ENCODE results near the gene BCL2.

Gene BCL2

GRCh38 chr18:63100630-63101055, 218.9 kb downstream of the BCL2 start:
- no peak overlapping the region for H3K27ac ChIP-seq
- H3K9me3 ChIP-seq (ENCODE audit: low read depth, low read length): no peaks in the 10 kb centered on the region
- H3K36me3 ChIP-seq (ENCODE audit: insufficient read depth, low read length): no peaks in the 10 kb centered on the region
- H3K9ac ChIP-seq (ENCODE audit: insufficient read length): no peak overlapping the region
- H3K4me3 ChIP-seq: no peak overlapping the region
- TF ChIP-seq POLR2AphosphoS5 (IDR thresholded peaks at IDR 0.05; ENCODE audit: borderline replicate concordance, low read depth, low read length) (no peak), FOXP2 (optimal IDR thresholded peaks at IDR 0.05; ENCODE audit: control extremely low read depth, extremely low read length, insufficient read depth) (no peak), EZH2 (IDR thresholded peaks at IDR 0.05) (no peak)
- DNase-seq (ENCODE audit: low read depth, low spot score): no peak

GRCh38 chr18:63099848-63100629, 219.5 kb downstream of the BCL2 start:
- H3K36me3 ChIP-seq (ENCODE audit: insufficient read depth, low read length): no peaks in the 10 kb centered on the region

GRCh38 chr18:63099091-63099840, 220.3 kb downstream of the BCL2 start:
- Histone ChIP-seq H3K36me3 (ENCODE audit: insufficient read depth, low read length) (no peaks in the 10 kb centered on the region), H3K4me3 (no peak overlapping the region), H3K9ac (ENCODE audit: insufficient read length) (no peak overlapping the region), H3K9me3 (ENCODE audit: low read depth, low read length) (no peaks in the 10 kb centered on the region), H3K27ac (no peak overlapping the region)
- DNase-seq (ENCODE audit: low read depth, low spot score): no peak
- TF ChIP-seq POLR2AphosphoS5 (IDR thresholded peaks at IDR 0.05; ENCODE audit: borderline replicate concordance, low read depth, low read length) (no peak), FOXP2 (optimal IDR thresholded peaks at IDR 0.05; ENCODE audit: control extremely low read depth, extremely low read length, insufficient read depth) (no peak), EZH2 (IDR thresholded peaks at IDR 0.05) (no peak)

More at GRCh38 chr18:63099848-63100629, 219.5 kb downstream of the BCL2 start:
- Histone ChIP-seq H3K27ac (no peak overlapping the region), H3K9me3 (ENCODE audit: low read depth, low read length) (no peaks in the 10 kb centered on the region), H3K9ac (ENCODE audit: insufficient read length) (no peak overlapping the region), H3K4me3 (no peak overlapping the region)
- no peak for DNase-seq (ENCODE audit: low read depth, low spot score)
- no peak for TF ChIP-seq POLR2AphosphoS5 (IDR thresholded peaks at IDR 0.05; ENCODE audit: borderline replicate concordance, low read depth, low read length)

- no peak for DNase-seq (ENCODE audit: low read depth, low spot score)
Observed at GRCh38 chr18:63098018-63098981, 221.3 kb downstream of the BCL2 start.

GRCh38 chr18:63097178-63097577, 222.4 kb downstream of the BCL2 start:
- no peak overlapping the region for H3K9ac ChIP-seq (ENCODE audit: insufficient read length)
- no peak for DNase-seq (ENCODE audit: low read depth, low spot score)
- H3K36me3 ChIP-seq (ENCODE audit: insufficient read depth, low read length): no peaks in the 10 kb centered on the region
- no peaks in the 10 kb centered on the region for H3K9me3 ChIP-seq (ENCODE audit: low read depth, low read length)
- TF ChIP-seq POLR2AphosphoS5 (IDR thresholded peaks at IDR 0.05; ENCODE audit: borderline replicate concordance, low read depth, low read length) (no peak), FOXP2 (optimal IDR thresholded peaks at IDR 0.05; ENCODE audit: control extremely low read depth, extremely low read length, insufficient read depth) (no peak), EZH2 (IDR thresholded peaks at IDR 0.05) (no peak)
- H3K27ac ChIP-seq: no peak overlapping the region
- no peak overlapping the region for H3K4me3 ChIP-seq

More at GRCh38 chr18:63098018-63098981, 221.3 kb downstream of the BCL2 start:
- no peak overlapping the region for H3K9ac ChIP-seq (ENCODE audit: insufficient read length)
- H3K27ac ChIP-seq: no peak overlapping the region
- TF ChIP-seq POLR2AphosphoS5 (IDR thresholded peaks at IDR 0.05; ENCODE audit: borderline replicate concordance, low read depth, low read length): no peak
- H3K4me3 ChIP-seq: no peak overlapping the region
- H3K36me3 ChIP-seq (ENCODE audit: insufficient read depth, low read length): no peaks in the 10 kb centered on the region
- no peaks in the 10 kb centered on the region for H3K9me3 ChIP-seq (ENCODE audit: low read depth, low read length)

- H3K9ac ChIP-seq (ENCODE audit: insufficient read length): no peak overlapping the region
- H3K36me3 ChIP-seq (ENCODE audit: insufficient read depth, low read length): no peaks in the 10 kb centered on the region
- no peak for DNase-seq (ENCODE audit: low read depth, low spot score)
- TF ChIP-seq EZH2 (IDR thresholded peaks at IDR 0.05): no peak
- no peak for TF ChIP-seq FOXP2 (optimal IDR thresholded peaks at IDR 0.05; ENCODE audit: control extremely low read depth, extremely low read length, insufficient read depth)
- no peak for TF ChIP-seq POLR2AphosphoS5 (IDR thresholded peaks at IDR 0.05; ENCODE audit: borderline replicate concordance, low read depth, low read length)
- H3K9me3 ChIP-seq (ENCODE audit: low read depth, low read length): no peaks in the 10 kb centered on the region
- H3K4me3 ChIP-seq: no peak overlapping the region
- H3K27ac ChIP-seq: no peak overlapping the region
Observed at GRCh38 chr18:63096327-63096874, 223.2 kb downstream of the BCL2 start.

GRCh38 chr18:63095768-63096167, 223.8 kb downstream of the BCL2 start:
- no peak overlapping the region for H3K9ac ChIP-seq (ENCODE audit: insufficient read length)
- H3K9me3 ChIP-seq (ENCODE audit: low read depth, low read length): no peaks in the 10 kb centered on the region
- TF ChIP-seq EZH2 (IDR thresholded peaks at IDR 0.05): no peak
- TF ChIP-seq POLR2AphosphoS5 (IDR thresholded peaks at IDR 0.05; ENCODE audit: borderline replicate concordance, low read depth, low read length): no peak
- no peak for TF ChIP-seq FOXP2 (optimal IDR thresholded peaks at IDR 0.05; ENCODE audit: control extremely low read depth, extremely low read length, insufficient read depth)
- no peak for DNase-seq (ENCODE audit: low read depth, low spot score)
- no peak overlapping the region for H3K4me3 ChIP-seq
- no peaks in the 10 kb centered on the region for H3K36me3 ChIP-seq (ENCODE audit: insufficient read depth, low read length)
- H3K27ac ChIP-seq: no peak overlapping the region

Measured in SK-N-MC (cell line).